ENCODE results near the gene TSC2. TPM values are rescaled to one million over a fixed set of nuclear protein-coding genes. Genes with fewer than 3 reads are reported as not detected.

The TSC2 gene
- total RNA-seq, 1 experiment from 2014 or later = 134 TPM

DNA sequence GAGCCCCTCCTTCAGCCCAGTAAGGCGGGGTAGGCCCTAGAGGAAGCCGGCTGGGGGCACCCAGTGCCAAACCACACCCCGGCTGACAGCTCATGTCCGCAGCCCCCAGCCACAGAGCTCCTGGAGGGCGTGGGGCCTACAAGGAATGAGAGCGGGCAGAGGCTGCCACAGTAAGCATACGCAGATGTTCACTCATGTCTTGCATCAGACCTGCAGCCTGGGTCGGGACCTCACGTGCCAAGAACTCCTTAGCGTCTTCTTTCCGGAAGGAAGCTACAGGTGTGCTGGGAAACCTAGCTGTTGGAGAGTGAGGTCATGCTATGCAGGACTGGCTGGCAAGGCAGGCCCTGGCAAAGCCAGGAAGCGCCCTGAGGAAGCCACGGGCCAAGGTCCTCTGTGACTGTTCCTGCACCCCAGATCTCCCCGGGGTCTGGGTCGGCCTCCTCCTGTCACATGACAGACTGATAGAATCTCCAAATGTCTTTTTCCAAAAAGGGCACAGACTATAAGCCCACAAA lies 39.7 kb upstream of the TSC2 start:
- POLR2A ChIA-PET = no interaction called here
- peaks cover 5% of the 10 kb centered on the region; the same call in 1 of the 2 replicates for H3K36me3 Mint-ChIP-seq

DNA sequence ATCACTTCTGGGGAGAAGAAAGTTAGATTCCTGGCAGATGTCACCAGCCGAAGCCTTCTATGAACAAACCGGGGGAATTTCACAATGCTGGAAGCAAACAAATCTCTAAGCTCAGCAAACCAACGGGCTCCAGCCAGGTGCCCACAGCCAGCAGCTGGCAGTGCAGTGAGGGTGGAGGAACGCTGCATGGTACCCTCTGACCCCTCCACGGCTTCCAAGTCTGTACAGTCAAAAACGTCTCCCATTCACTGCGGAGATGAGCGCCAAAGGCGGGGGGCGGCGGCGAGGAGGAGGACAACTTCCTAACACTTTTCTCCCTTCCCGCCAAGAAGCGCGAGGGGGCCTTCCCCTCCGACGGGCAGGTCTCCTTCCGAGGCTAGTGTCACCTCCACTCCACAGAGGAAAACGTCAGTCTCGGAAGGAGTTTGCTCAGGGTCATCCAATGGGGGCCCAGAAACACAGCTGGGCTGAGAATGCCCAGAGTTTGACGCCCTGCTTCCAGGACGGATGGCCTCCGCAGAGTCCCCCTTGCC lies 39.1 kb upstream of the TSC2 start:
- DNase-seq (ENCODE audit: low spot score) = no peak
- Mint-ChIP-seq H3K4me3 (peak overlapping the region; percentile 71), H3K36me3 (peaks cover 5% of the 10 kb centered on the region; the same call in 1 of the 2 replicates), H3K27ac (peak overlapping the region; percentile 4; the same call in 1 of the 2 replicates), H3K9me3 (no peaks in the 10 kb centered on the region), H3K4me1 (peaks cover 39% of the 10 kb centered on the region), H3K27me3 (ENCODE audit: low read depth) (no peaks in the 10 kb centered on the region)
- ATAC-seq = no peak
- CTCF ChIA-PET = interaction anchor here (0.6 to 1.8 kb wide), 3 partner anchors 82 to 133 kb away, joined by 3 to 6 read pairs (median 4); no protein-coding TSS in a partner anchor
- POLR2A ChIA-PET = no interaction called here
- TF ChIP-seq, protein P1, sequence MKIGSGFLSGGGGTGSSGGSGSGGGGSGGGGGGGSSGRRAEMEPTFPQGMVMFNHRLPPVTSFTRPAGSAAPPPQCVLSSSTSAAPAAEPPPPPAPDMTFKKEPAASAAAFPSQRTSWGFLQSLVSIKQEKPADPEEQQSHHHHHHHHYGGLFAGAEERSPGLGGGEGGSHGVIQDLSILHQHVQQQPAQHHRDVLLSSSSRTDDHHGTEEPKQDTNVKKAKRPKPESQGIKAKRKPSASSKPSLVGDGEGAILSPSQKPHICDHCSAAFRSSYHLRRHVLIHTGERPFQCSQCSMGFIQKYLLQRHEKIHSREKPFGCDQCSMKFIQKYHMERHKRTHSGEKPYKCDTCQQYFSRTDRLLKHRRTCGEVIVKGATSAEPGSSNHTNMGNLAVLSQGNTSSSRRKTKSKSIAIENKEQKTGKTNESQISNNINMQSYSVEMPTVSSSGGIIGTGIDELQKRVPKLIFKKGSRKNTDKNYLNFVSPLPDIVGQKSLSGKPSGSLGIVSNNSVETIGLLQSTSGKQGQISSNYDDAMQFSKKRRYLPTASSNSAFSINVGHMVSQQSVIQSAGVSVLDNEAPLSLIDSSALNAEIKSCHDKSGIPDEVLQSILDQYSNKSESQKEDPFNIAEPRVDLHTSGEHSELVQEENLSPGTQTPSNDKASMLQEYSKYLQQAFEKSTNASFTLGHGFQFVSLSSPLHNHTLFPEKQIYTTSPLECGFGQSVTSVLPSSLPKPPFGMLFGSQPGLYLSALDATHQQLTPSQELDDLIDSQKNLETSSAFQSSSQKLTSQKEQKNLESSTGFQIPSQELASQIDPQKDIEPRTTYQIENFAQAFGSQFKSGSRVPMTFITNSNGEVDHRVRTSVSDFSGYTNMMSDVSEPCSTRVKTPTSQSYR (CRISPR knock-in tag; IDR thresholded peaks at IDR 0.05) = no peak
- TF ChIP-seq FOXJ3 (CRISPR knock-in tag; IDR thresholded peaks at IDR 0.05; ENCODE audit: borderline replicate concordance) = no peak
- no peak for TF ChIP-seq IRF2 (CRISPR knock-in tag; IDR thresholded peaks at IDR 0.05; ENCODE audit: borderline replicate concordance, low read depth)
- TF ChIP-seq NFE2L1 (CRISPR knock-in tag; IDR thresholded peaks at IDR 0.05) = no peak
- TF ChIP-seq, protein P2, sequence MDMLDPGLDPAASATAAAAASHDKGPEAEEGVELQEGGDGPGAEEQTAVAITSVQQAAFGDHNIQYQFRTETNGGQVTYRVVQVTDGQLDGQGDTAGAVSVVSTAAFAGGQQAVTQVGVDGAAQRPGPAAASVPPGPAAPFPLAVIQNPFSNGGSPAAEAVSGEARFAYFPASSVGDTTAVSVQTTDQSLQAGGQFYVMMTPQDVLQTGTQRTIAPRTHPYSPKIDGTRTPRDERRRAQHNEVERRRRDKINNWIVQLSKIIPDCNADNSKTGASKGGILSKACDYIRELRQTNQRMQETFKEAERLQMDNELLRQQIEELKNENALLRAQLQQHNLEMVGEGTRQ (CRISPR knock-in tag; IDR thresholded peaks at IDR 0.05) = no peak
- no peak for TF ChIP-seq FOXK1 (CRISPR knock-in tag; IDR thresholded peaks at IDR 0.05)
- no peak for TF ChIP-seq NFYB (CRISPR knock-in tag; conservative IDR thresholded peaks at IDR 0.05; ENCODE audit: low read depth)

More for the DNA sequence above, 39.7 kb upstream of the TSC2 start:
- Mint-ChIP-seq H3K27ac (no peak overlapping the region), H3K27me3 (ENCODE audit: low read depth) (no peaks in the 10 kb centered on the region), H3K4me1 (peaks cover 39% of the 10 kb centered on the region), H3K9me3 (no peaks in the 10 kb centered on the region), H3K4me3 (peak overlapping the region; percentile 71)
- TF ChIP-seq, protein P3, sequence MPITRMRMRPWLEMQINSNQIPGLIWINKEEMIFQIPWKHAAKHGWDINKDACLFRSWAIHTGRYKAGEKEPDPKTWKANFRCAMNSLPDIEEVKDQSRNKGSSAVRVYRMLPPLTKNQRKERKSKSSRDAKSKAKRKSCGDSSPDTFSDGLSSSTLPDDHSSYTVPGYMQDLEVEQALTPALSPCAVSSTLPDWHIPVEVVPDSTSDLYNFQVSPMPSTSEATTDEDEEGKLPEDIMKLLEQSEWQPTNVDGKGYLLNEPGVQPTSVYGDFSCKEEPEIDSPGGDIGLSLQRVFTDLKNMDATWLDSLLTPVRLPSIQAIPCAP (CRISPR knock-in tag; IDR thresholded peaks at IDR 0.05) = no peak
- TF ChIP-seq ZNF671 (CRISPR knock-in tag; IDR thresholded peaks at IDR 0.05) (no peak), FOXP1 (CRISPR knock-in tag; IDR thresholded peaks at IDR 0.05; ENCODE audit: borderline replicate concordance) (no peak), IRF2 (CRISPR knock-in tag; IDR thresholded peaks at IDR 0.05; ENCODE audit: borderline replicate concordance, low read depth) (no peak), ZNF232 (CRISPR knock-in tag; IDR thresholded peaks at IDR 0.05) (no peak), CREB1 (CRISPR knock-in tag; IDR thresholded peaks at IDR 0.05) (no peak), TEAD4 (CRISPR knock-in tag; IDR thresholded peaks at IDR 0.05) (no peak), ZNF396 (CRISPR knock-in tag; IDR thresholded peaks at IDR 0.05; ENCODE audit: borderline replicate concordance) (no peak), NFATC4 (CRISPR knock-in tag; IDR thresholded peaks at IDR 0.05) (no peak), SMAD3 (CRISPR knock-in tag; IDR thresholded peaks at IDR 0.05; ENCODE audit: borderline replicate concordance) (no peak), NR2C2 (CRISPR knock-in tag; IDR thresholded peaks at IDR 0.05) (no peak), NFYB (CRISPR knock-in tag; conservative IDR thresholded peaks at IDR 0.05; ENCODE audit: low read depth) (no peak), ELF4 (CRISPR knock-in tag; IDR thresholded peaks at IDR 0.05; ENCODE audit: low read depth) (no peak), FOXK1 (CRISPR knock-in tag; IDR thresholded peaks at IDR 0.05) (no peak)
- TF ChIP-seq, protein P1 (CRISPR knock-in tag; IDR thresholded peaks at IDR 0.05) = no peak
- TF ChIP-seq, protein P4, sequence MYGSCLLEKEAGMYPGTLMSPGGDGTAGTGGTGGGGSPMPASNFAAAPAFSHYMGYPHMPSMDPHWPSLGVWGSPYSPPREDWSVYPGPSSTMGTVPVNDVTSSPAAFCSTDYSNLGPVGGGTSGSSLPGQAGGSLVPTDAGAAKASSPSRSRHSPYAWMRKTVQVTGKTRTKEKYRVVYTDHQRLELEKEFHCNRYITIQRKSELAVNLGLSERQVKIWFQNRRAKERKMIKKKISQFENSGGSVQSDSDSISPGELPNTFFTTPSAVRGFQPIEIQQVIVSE (CRISPR knock-in tag; IDR thresholded peaks at IDR 0.05; ENCODE audit: borderline replicate concordance) = no peak
- TF ChIP-seq, protein P5, sequence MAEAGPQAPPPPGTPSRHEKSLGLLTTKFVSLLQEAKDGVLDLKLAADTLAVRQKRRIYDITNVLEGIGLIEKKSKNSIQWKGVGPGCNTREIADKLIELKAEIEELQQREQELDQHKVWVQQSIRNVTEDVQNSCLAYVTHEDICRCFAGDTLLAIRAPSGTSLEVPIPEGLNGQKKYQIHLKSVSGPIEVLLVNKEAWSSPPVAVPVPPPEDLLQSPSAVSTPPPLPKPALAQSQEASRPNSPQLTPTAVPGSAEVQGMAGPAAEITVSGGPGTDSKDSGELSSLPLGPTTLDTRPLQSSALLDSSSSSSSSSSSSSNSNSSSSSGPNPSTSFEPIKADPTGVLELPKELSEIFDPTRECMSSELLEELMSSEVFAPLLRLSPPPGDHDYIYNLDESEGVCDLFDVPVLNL (CRISPR knock-in tag; IDR thresholded peaks at IDR 0.05; ENCODE audit: borderline replicate concordance, low read depth) = no peak
- TF ChIP-seq, protein P6, sequence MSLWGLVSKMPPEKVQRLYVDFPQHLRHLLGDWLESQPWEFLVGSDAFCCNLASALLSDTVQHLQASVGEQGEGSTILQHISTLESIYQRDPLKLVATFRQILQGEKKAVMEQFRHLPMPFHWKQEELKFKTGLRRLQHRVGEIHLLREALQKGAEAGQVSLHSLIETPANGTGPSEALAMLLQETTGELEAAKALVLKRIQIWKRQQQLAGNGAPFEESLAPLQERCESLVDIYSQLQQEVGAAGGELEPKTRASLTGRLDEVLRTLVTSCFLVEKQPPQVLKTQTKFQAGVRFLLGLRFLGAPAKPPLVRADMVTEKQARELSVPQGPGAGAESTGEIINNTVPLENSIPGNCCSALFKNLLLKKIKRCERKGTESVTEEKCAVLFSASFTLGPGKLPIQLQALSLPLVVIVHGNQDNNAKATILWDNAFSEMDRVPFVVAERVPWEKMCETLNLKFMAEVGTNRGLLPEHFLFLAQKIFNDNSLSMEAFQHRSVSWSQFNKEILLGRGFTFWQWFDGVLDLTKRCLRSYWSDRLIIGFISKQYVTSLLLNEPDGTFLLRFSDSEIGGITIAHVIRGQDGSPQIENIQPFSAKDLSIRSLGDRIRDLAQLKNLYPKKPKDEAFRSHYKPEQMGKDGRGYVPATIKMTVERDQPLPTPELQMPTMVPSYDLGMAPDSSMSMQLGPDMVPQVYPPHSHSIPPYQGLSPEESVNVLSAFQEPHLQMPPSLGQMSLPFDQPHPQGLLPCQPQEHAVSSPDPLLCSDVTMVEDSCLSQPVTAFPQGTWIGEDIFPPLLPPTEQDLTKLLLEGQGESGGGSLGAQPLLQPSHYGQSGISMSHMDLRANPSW (CRISPR knock-in tag; conservative IDR thresholded peaks at IDR 0.05; ENCODE audit: low read depth) = no peak
- TF ChIP-seq, protein P2 (CRISPR knock-in tag; IDR thresholded peaks at IDR 0.05) = no peak
- no peak for DNase-seq (ENCODE audit: low spot score)
- ATAC-seq = no peak
- CTCF ChIA-PET = interaction anchor here (0.7 to 1.8 kb wide), 3 partner anchors 9 to 82 kb away, joined by 3 to 6 read pairs (median 3); no protein-coding TSS in a partner anchor
